Epithelial cell of alveolus of lung (primary cell): Measurements from ENCODE around the gene PLCL2. TPM values are rescaled to one million over a fixed set of nuclear protein-coding genes. Genes with fewer than 3 reads are reported as not detected.

Experiments
- total RNA-seq: library from RNA; depleted of rRNA; stranded (reverse); fragments of >200 nt; gene quantifications from 2 replicates; pipeline ENCODE4 v1.2.1, GENCODE V29; 2015

Gene PLCL2
- total RNA-seq = 3.6 and 4.8 TPM in 2 replicates

GRCh38 chr3:16884748-16885592, at the start of gene PLCL2:
Gene PLCL2 (plus strand): TSS chr3:16884955. CDS start chr3:16885040, 85 bp downstream.

